Panc1 (cell line): ENCODE measurements around the gene SOCS6. TPM values are rescaled to one million over a fixed set of nuclear protein-coding genes. Genes with fewer than 3 reads are reported as not detected.

Source experiments
- ATAC-seq: fragments of 200-7000 bp; cut with Tn5 transposase; 2 replicates; pipeline ENCODE4 v1.9.1; 2020; ENCODE audit warnings: mild to moderate bottlenecking, moderate library complexity
- BruUV-seq: library from RNA; stranded (reverse); fragments of 400-500 nt; replicated peaks from 2 replicates; lab custom pipeline; 2021; lab: Mats Ljungman, UMichigan
- CTCF ChIA-PET: fragments of 300-600 bp; sonication (Branson Sonifier 250); formaldehyde crosslinking; loops from one replicate; lab custom pipeline; 2022; ENCODE audit warnings: antibody characterized with exemption; lab: Charles Lee
- POLR2A ChIA-PET: fragments of 300-600 bp; sonication (Branson Sonifier 250); formaldehyde crosslinking; loops from one replicate; lab custom pipeline; 2022; ENCODE audit warnings: antibody characterized with exemption; lab: Charles Lee
- DNase-seq: peaks from one replicate; pipeline ENCODE4 v3.0.0-alpha.2; 2010; ENCODE audit warnings: low read depth, low spot score
- H3K27ac ChIP-seq: 2 replicates; pipeline ENCODE4 v1.5.1; 2011; ENCODE audit warnings: mild to moderate bottlenecking, low read length, inconsistent platforms
- H3K27me3 ChIP-seq: fragments of 200-500 bp; sonication (Bioruptor generic); 2 replicates; pipeline ENCODE4 v1.6.0; 2014; ENCODE audit warnings: low read length, inconsistent platforms; ENCODE audit not compliant: control insufficient read depth, insufficient read depth
- H3K36me3 ChIP-seq: fragments of 200-500 bp; sonication (Bioruptor generic); 2 replicates; pipeline ENCODE4 v1.5.1; 2014; ENCODE audit warnings: inconsistent platforms, mild to moderate bottlenecking, low read length, moderate library complexity; ENCODE audit not compliant: control insufficient read depth, insufficient read depth
- H3K4me1 ChIP-seq: 2 replicates; pipeline ENCODE4 v1.5.1; 2011; ENCODE audit warnings: inconsistent platforms, mild to moderate bottlenecking, low read length, moderate library complexity; ENCODE audit not compliant: control insufficient read depth, insufficient read depth
- H3K4me3 ChIP-seq, 2 experiments: 2 replicates each; pipeline ENCODE4 v1.5.1; 2011 to 2012; ENCODE audit warnings: low read depth in 2 of 2, low read length in 2 of 2, mild to moderate bottlenecking in 2 of 2, inconsistent platforms in 1 of 2, moderate library complexity in 1 of 2
- H3K9me3 ChIP-seq: fragments of 200-500 bp; sonication (Bioruptor generic); 2 replicates; pipeline ENCODE4 v1.5.1; 2014; ENCODE audit warnings: low read depth, mild to moderate bottlenecking, inconsistent platforms, low read length, moderate library complexity; ENCODE audit not compliant: control insufficient read depth, insufficient read depth
- CTCF ChIP-seq: fragments of 450-650 bp; IDR thresholded peaks from 2 replicates; pipeline ENCODE4 v1.5.1; 2017; ENCODE audit warnings: mild to moderate bottlenecking
- POLR2AphosphoS5 ChIP-seq: IDR thresholded peaks from 2 replicates; pipeline ENCODE4 v1.6.1; 2012; ENCODE audit warnings: mild to moderate bottlenecking, low read depth, low read length, moderate library complexity
- SIN3A ChIP-seq: IDR thresholded peaks from 2 replicates; pipeline ENCODE4 v1.6.1; 2012; ENCODE audit warnings: low read depth, mild to moderate bottlenecking, low read length, moderate library complexity, borderline replicate concordance; ENCODE audit not compliant: insufficient read depth
- TCF7L2 ChIP-seq: IDR thresholded peaks from 2 replicates; pipeline ENCODE4 v1.6.1; 2011; ENCODE audit warnings: mild to moderate bottlenecking, low read depth, low read length, inconsistent platforms
- in situ Hi-C: cut with HindIII; loops from 2 replicates; pipeline ENCODE4 v1.10.0; 2016; ENCODE audit warnings: low sequenced_read_pairs, low pct_unique_long_range_greater_than_20kb
- intact Hi-C: fragments of 100-400 bp; cut with micrococcal nuclease; formaldehyde crosslinking; loops from one replicate; pipeline ENCODE4 v1.10.0; 2022; ENCODE audit not compliant: unreplicated experiment
- total RNA-seq: library from RNA; stranded (reverse); gene quantifications from one replicate; pipeline ENCODE4 v1.2.1, GENCODE V29; 2021; ENCODE audit not compliant: unreplicated experiment
- TF ChIP-seq, protein P1 (sequence below), 2 experiments: IDR thresholded peaks; 2 replicates each; pipeline ENCODE4 v1.6.1; 2011 to 2012; ENCODE audit warnings: low read depth in 2 of 2, control low read depth in 1 of 2, low read length in 1 of 2, mild to moderate bottlenecking in 1 of 2, moderate library complexity in 1 of 2; ENCODE audit not compliant: insufficient read depth in 1 of 2

The SOCS6 gene
- total RNA-seq, 1 experiment from 2014 or later, result 43.0 TPM

DNA sequence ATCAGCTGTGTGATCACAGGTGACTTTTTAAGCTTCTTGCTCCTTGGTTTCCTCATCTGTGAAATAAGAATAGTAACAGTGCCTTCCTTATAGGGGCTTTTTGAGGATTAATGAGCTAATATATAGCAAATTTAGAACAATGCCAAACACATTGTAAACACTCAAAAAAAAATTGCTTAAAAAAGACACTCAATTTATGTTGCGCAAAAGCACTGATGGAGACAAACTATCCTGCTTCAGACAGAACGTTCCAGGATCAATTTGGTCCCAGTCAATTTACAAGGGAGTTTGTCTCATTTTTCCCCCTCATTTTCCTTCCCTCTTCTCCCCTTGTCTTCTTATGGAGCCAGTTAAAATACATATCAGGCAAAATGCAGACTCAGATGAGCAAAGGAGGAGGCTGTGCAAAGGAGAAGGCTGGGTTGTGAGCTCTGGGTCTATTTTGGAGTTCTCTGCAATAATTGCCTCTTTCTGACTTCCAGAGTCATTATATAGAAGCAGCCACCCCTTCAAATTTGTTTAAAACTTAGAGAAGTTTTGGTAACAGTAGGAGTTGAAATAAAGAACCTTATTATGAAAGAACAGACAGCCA lies 83.7 kb downstream of the SOCS6 start:
- H3K4me3 ChIP-seq, result peak overlapping the region in 1 of 2 experiments; percentile 25; a peak in 2 of 4 replicates
- no peaks in the 10 kb centered on the region for H3K9me3 ChIP-seq
- no peaks in the 10 kb centered on the region for H3K36me3 ChIP-seq
- no TSS peak for BruUV-seq
- TF ChIP-seq, protein P1, sequence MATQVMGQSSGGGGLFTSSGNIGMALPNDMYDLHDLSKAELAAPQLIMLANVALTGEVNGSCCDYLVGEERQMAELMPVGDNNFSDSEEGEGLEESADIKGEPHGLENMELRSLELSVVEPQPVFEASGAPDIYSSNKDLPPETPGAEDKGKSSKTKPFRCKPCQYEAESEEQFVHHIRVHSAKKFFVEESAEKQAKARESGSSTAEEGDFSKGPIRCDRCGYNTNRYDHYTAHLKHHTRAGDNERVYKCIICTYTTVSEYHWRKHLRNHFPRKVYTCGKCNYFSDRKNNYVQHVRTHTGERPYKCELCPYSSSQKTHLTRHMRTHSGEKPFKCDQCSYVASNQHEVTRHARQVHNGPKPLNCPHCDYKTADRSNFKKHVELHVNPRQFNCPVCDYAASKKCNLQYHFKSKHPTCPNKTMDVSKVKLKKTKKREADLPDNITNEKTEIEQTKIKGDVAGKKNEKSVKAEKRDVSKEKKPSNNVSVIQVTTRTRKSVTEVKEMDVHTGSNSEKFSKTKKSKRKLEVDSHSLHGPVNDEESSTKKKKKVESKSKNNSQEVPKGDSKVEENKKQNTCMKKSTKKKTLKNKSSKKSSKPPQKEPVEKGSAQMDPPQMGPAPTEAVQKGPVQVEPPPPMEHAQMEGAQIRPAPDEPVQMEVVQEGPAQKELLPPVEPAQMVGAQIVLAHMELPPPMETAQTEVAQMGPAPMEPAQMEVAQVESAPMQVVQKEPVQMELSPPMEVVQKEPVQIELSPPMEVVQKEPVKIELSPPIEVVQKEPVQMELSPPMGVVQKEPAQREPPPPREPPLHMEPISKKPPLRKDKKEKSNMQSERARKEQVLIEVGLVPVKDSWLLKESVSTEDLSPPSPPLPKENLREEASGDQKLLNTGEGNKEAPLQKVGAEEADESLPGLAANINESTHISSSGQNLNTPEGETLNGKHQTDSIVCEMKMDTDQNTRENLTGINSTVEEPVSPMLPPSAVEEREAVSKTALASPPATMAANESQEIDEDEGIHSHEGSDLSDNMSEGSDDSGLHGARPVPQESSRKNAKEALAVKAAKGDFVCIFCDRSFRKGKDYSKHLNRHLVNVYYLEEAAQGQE (IDR thresholded peaks at IDR 0.05; ENCODE audit: insufficient read depth in 1 of 2, low read depth in 2 of 2, low read length in 1 of 2), result no peak
- TF ChIP-seq TCF7L2 (no peak), SIN3A (no peak), CTCF (no peak), POLR2AphosphoS5 (no peak)
- ChIA-PET POLR2A (interaction anchor here (1.1 kb wide), 1 partner anchor 72 kb away, joined by 4 read pairs; no protein-coding TSS in a partner anchor), CTCF (no interaction called here)
- ATAC-seq (no peak), DNase-seq (no peak)
- in situ Hi-C loops (no loop called here), intact Hi-C loops (loop anchor here (10.0 kb wide), 1 partner anchor 78 kb away; no protein-coding TSS in a partner anchor)
- H3K27ac ChIP-seq, result peak overlapping the region; percentile 95
- peaks cover 40% of the 10 kb centered on the region for H3K4me1 ChIP-seq
- no peaks in the 10 kb centered on the region for H3K27me3 ChIP-seq

DNA sequence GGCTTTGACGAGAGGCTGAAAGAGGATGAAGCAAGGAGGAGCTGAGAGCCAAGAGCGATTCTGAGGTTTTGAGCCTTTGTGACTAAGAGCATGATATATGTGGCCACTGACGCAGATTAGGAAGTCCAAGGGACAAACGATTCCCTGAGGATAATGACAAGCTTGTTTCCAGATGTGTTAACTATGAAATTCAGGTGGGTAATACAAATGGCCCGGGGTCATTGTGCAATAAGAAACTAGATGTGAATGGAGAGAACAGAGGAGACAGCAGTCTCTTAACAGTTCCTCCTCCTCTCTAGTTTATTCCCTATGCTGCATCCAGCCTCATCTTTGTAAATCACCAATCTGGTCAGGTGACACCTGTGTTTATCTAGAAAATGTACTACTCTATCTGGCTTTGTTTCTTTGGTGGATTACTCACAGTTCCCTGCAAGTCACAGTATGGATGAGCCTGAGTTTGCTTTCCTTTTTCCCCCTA lies 84.2 kb downstream of the SOCS6 start:
- ChIA-PET CTCF (no interaction called here), POLR2A (no interaction called here)
- ATAC-seq (peak; percentile 74), DNase-seq (peak; percentile 52)
- in situ Hi-C loops, result no loop called here
- H3K4me1 ChIP-seq, result peaks cover 45% of the 10 kb centered on the region
- no peaks in the 10 kb centered on the region for H3K9me3 ChIP-seq
- BruUV-seq, result no TSS peak
- peak overlapping the region in 1 of 2 experiments; percentile 25; a peak in 2 of 4 replicates for H3K4me3 ChIP-seq
- no peaks in the 10 kb centered on the region for H3K27me3 ChIP-seq
- intact Hi-C loops, result loop anchor here (10.0 kb wide), 1 partner anchor 78 kb away; no protein-coding TSS in a partner anchor
- no peaks in the 10 kb centered on the region for H3K36me3 ChIP-seq
- TF ChIP-seq SIN3A, result no peak
- no peak for TF ChIP-seq POLR2AphosphoS5
- no peak for TF ChIP-seq CTCF
- TF ChIP-seq, protein P1 (IDR thresholded peaks at IDR 0.05; ENCODE audit: insufficient read depth in 1 of 2, low read depth in 2 of 2, low read length in 1 of 2), result no peak
- H3K27ac ChIP-seq, result peak overlapping the region; percentile 95
